Nucleus accumbens (tissue), 56 donors: ENCODE data around the gene STAC2.
"Not testable (repeated sequence)": the region's sequence is repeated elsewhere in the genome, so short reads cannot be mapped to it uniquely, and the experiment has no call there.

Experiments used
- DNase-seq, 56 donors: peaks; one replicate each; lab custom pipeline; 2025; lab: John Stamatoyannopoulos, UW

Gene STAC2

GRCh38 chr17:39168503-39168902 lies 57.2 kb downstream of the STAC2 start:
- DNase-seq, result not testable (repeated sequence)

DNA sequence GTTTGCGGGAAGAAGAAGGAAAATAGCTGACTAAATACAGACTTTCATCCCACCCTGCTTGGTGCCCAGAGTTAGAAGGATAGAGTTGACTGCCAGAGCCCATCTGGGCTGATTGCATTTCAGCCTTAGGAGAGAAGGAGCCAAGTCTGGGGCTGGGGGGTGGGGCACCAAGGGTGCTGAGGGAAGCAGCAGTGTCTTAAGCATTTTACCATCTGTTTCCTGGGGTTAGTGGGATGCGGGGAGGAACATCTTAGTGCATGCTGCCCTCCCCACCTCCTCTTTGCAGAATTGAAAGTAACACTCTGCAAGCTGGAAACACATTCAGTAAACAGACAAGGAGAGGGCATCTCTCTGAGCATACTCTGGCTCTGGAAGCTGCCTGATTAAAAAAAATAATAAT lies 58.3 kb downstream of the STAC2 start:
- peak in 10 of 56 donors; percentile 13 to 53 (median 20) for DNase-seq

DNA sequence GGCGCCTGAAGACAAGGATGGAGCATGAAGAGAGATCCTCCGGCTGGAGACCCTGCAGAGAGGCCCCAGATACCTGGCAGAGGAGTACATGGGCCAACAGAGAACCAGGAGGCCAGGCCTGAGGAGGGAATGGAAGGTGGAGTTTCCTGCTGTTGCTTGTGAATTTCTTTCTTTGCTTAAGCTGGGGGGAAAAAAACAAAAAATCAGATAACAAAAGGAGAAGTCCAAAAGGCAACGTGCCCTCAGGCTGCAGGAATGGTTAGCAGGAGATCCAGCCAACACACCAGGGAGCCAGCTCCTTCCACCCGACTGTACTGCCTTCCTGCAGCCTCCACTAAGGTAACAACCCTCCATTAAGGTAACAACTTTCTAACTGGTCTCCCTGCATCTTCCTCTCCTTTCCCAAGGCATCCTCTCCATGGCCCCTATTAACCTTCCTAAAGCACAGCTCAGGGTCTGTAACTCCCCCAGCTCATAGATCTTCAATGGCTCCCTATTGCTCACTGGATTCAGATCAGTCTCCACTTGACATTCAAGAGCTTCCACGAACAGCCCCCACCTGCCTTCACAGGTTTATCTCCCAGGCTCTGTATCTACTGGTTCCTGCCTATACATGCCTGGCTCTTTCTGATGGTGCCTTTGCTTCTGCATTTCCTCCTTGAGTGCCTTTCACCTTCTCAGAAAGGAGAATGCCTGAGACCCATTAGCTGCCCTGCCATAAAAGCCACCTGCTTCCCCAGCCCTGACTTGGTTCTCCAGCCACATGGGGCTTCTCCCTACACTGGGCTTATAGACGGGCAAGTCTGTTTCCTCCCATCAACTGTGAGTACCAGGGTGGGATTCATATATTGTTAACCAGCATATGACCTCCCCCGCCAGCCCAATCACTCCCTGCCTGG lies 59.1 kb downstream of the STAC2 start:
- DNase-seq, result no peak

GRCh38 chr17:39165841-39166349 lies 59.9 kb downstream of the STAC2 start, which contains the start of gene ARL5C:
Gene ARL5C, minus strand, starts transcription at chr17:39166161. Its CDS starts 401 bp downstream, at chr17:39165760.
- no peak for DNase-seq

DNA sequence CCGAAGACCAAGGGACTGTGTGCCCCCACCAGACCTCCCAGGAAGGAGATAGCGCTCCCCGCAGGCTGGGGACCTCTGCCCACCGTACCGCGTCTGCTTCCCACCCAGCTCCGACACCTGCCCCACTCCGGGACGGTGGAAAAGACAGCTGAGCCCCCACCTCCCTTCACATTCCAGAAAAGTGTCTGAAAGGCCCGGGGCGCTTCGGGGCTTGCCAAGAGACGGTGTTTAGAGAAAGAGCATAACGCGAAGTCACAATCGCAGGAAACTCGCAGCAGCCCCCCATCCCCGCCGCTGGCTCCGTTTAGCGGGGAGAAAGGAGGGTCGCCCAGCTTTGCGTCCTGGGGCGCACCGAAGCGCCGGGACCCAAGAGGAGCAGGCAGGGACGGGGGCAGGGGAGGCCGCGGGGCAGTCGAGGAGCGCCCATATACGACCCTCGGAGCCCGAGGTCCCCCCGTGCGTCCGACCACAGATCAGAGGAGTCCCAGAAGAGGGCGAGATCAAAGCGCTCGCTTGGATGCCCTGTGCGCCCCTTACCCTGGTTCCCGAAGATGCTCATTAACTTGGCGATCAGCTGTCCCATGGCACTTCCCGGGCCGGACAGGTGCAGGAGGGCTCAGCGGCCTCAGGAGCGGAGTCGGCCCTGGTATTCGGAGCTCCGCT lies 60.4 kb downstream of the STAC2 start:
- DNase-seq, result no peak

- DNase-seq, result peak in 48 of 56 donors; percentile 13 to 79 (median 50)
These were observed 61.0 kb downstream of the STAC2 start for GRCh38 chr17:39164675-39165143.

DNA sequence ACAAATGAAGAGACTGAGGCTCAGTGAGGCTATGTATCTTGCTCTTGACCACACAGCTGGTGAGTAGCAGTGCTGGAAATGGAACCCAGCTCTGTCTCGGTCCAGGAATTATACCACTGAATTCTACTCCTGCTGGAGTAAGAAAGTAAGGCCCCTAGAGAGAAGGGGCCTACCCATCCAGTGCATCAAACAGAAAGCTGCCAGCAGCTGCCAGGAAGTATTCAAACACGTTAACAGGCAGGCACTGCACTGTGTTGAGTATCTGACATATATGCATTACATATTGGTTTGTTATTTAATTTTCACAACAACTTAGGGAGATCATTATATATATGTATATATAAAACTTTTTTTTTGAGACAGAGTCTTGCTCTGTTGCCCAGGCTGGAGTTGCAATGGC lies 63.8 kb downstream of the STAC2 start:
- DNase-seq, result no peak
